Natural killer cell (primary cell): ENCODE data around the gene RNF222. TPM values are rescaled to one million over a fixed set of nuclear protein-coding genes. Genes with fewer than 3 reads are reported as not detected.
"Not testable (repeated sequence)": the region's sequence is repeated elsewhere in the genome, so short reads cannot be mapped to it uniquely, and the experiment has no call there.

Experiments used
- ATAC-seq, 3 donors: fragments of 150-1000 bp in 2 of 3; fragments of 200-7000 bp in 1 of 3; cut with Tn5 transposase; 1 replicate in 1 of 3; 2 replicates in 2 of 3; pipeline ENCODE4 v1.10.0; 2021; ENCODE audit warnings: mild to moderate bottlenecking in 2 of 3, moderate library complexity in 2 of 3
- DNase-seq, 2 donors: peaks; one replicate each; pipeline versions ENCODE4 v3.0.0 to v3.0.0-alpha.2; 2013 to 2021; ENCODE audit warnings: mixed read lengths in 1 of 2
- H3K27ac ChIP-seq: one replicate; pipeline ENCODE4 v1.5.1; 2013; ENCODE audit warnings: mild to moderate bottlenecking, low read length
- H3K27me3 ChIP-seq: one replicate; pipeline ENCODE4 v1.6.1; 2013; ENCODE audit warnings: low read length; ENCODE audit not compliant: control insufficient read depth, insufficient read depth
- H3K36me3 ChIP-seq: one replicate; pipeline ENCODE4 v1.6.1; 2013; ENCODE audit warnings: low read length; ENCODE audit not compliant: control insufficient read depth, insufficient read depth
- H3K4me1 ChIP-seq: one replicate; pipeline ENCODE4 v1.6.1; 2013; ENCODE audit warnings: low read length; ENCODE audit not compliant: control insufficient read depth, insufficient read depth
- H3K4me3 ChIP-seq: one replicate; pipeline ENCODE4 v1.5.1; 2013; ENCODE audit warnings: low read length
- H3K9me3 ChIP-seq: one replicate; pipeline ENCODE4 v1.6.1; 2013; ENCODE audit warnings: low read length; ENCODE audit not compliant: control insufficient read depth, insufficient read depth
- H3K27ac Mint-ChIP-seq, 2 donors: one replicate each; pipeline ENCODE4 v1.8.0; 2022; ENCODE audit warnings: mild to moderate bottlenecking in 2 of 2, mixed read lengths in 2 of 2, moderate library complexity in 1 of 2
- H3K27me3 Mint-ChIP-seq, 2 donors: one replicate each; pipeline ENCODE4 v1.8.0; 2022; ENCODE audit warnings: low read depth in 2 of 2, mixed read lengths in 2 of 2
- H3K36me3 Mint-ChIP-seq: one replicate; pipeline ENCODE4 v1.8.0; 2022; ENCODE audit warnings: mixed read lengths
- H3K4me1 Mint-ChIP-seq, 2 donors: one replicate each; pipeline ENCODE4 v1.8.0; 2022; ENCODE audit warnings: mixed read lengths in 2 of 2
- H3K4me3 Mint-ChIP-seq: one replicate; pipeline ENCODE4 v1.8.0; 2022; ENCODE audit warnings: mild to moderate bottlenecking, moderate library complexity, mixed read lengths
- H3K9me3 Mint-ChIP-seq, 2 donors: one replicate each; pipeline ENCODE4 v1.8.0; 2022; ENCODE audit warnings: mixed read lengths in 2 of 2
- WGBS: methylation state at CpG from one replicate; pipeline ENCODE4 v1.1.7; 2013; ENCODE audit warnings: missing lambda C conversion rate; ENCODE audit not compliant: insufficient coverage; 5-methylcytosine and 5-hydroxymethylcytosine counted together
- intact Hi-C: fragments of 100-400 bp; cut with micrococcal nuclease; formaldehyde crosslinking; loops from one replicate; pipeline ENCODE4 v1.14.2; 2022
- total RNA-seq, 4 donors: library from RNA; stranded (reverse); fragments of 120-200 nt in 1 of 4; gene quantifications; one replicate each; pipeline versions ENCODE4 v1.2.3 to v1.2.4, GENCODE V29; 2013 to 2022
- TF ChIP-seq, protein P1 (sequence below): fragments of 200-600 bp; IDR thresholded peaks from one replicate; pipeline ENCODE4 v1.8.0; 2022; ENCODE audit warnings: antibody characterized with exemption

Gene RNF222
- total RNA-seq, 3 donors from 2014 or later (not counting 1 experiment from before 2014, with no cell fraction given) = 0.35 to 1.1 (median 0.52) TPM

DNA sequence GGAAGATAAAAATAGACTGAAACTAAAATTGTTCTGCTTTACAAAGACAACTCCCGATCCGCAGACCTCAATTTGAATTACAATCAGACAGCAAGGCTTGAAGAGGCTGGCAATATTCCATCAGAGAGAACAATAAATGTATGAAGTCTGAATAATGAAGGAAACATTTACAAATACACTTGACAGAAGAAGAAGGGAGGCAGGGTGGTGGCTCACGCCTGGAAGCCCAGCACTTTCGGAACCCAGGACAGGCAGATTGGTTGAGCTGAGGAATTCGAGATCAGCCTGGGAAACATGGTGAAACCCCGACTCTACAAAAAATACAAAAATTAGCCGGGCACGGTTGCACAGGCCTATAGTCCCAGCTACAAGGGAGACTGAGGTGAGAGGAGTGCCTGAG lies 43.4 kb downstream of the RNF222 start:
- Histone ChIP-seq H3K27me3 (no peaks in the 10 kb centered on the region), H3K4me1 (no peaks in the 10 kb centered on the region), H3K36me3 (no peaks in the 10 kb centered on the region), H3K9me3 (no peaks in the 10 kb centered on the region), H3K4me3 (no peak overlapping the region), H3K27ac (no peak overlapping the region)
- no peaks in the 10 kb centered on the region for H3K9me3 Mint-ChIP-seq
- no peak overlapping the region for H3K27ac Mint-ChIP-seq
- TF ChIP-seq, protein P1, sequence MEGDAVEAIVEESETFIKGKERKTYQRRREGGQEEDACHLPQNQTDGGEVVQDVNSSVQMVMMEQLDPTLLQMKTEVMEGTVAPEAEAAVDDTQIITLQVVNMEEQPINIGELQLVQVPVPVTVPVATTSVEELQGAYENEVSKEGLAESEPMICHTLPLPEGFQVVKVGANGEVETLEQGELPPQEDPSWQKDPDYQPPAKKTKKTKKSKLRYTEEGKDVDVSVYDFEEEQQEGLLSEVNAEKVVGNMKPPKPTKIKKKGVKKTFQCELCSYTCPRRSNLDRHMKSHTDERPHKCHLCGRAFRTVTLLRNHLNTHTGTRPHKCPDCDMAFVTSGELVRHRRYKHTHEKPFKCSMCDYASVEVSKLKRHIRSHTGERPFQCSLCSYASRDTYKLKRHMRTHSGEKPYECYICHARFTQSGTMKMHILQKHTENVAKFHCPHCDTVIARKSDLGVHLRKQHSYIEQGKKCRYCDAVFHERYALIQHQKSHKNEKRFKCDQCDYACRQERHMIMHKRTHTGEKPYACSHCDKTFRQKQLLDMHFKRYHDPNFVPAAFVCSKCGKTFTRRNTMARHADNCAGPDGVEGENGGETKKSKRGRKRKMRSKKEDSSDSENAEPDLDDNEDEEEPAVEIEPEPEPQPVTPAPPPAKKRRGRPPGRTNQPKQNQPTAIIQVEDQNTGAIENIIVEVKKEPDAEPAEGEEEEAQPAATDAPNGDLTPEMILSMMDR = no peak
- H3K4me3 Mint-ChIP-seq = no peak overlapping the region
- ATAC-seq = no peak
- intact Hi-C loops = no loop called here
- H3K27me3 Mint-ChIP-seq = peaks cover 0 to 3% of the 10 kb centered on the region in 2 donors
- WGBS = 72% methylated on average over 7 of the region's 8 CpGs
- no peak for DNase-seq
- no peaks in the 10 kb centered on the region for H3K4me1 Mint-ChIP-seq
- no peaks in the 10 kb centered on the region for H3K36me3 Mint-ChIP-seq

DNA sequence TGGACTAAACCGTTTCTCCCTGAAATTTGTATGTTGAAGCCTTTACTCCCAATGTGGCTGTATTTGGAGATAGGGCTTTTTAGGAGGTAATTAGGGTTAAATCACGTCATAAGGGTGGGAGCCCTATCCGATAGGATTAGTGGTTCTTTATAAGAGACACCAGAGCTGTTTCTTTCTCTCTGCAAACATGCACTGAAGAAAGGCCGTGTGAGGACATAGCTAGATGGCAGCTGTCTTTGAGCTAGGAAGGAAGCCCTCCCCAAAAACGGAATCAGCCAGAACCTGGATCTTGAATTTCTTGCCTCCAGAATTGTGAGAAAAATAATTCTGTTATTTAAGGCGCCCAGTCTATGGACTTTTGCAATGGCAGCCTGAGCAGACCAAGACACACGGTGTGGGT lies 43.9 kb downstream of the RNF222 start:
- Histone ChIP-seq H3K27ac (no peak overlapping the region), H3K4me3 (no peak overlapping the region), H3K36me3 (no peaks in the 10 kb centered on the region), H3K27me3 (no peaks in the 10 kb centered on the region), H3K4me1 (no peaks in the 10 kb centered on the region), H3K9me3 (no peaks in the 10 kb centered on the region)
- no peak overlapping the region for H3K4me3 Mint-ChIP-seq
- DNase-seq = no peak
- no peaks in the 10 kb centered on the region for H3K9me3 Mint-ChIP-seq
- H3K27me3 Mint-ChIP-seq = peaks cover 0 to 3% of the 10 kb centered on the region in 2 donors
- H3K4me1 Mint-ChIP-seq = no peaks in the 10 kb centered on the region
- no peak for ATAC-seq
- intact Hi-C loops = no loop called here
- H3K36me3 Mint-ChIP-seq = no peaks in the 10 kb centered on the region
- WGBS = 78% methylated on average over 7 of the region's 7 CpGs
- TF ChIP-seq, protein P1 = no peak
- no peak overlapping the region for H3K27ac Mint-ChIP-seq

DNA sequence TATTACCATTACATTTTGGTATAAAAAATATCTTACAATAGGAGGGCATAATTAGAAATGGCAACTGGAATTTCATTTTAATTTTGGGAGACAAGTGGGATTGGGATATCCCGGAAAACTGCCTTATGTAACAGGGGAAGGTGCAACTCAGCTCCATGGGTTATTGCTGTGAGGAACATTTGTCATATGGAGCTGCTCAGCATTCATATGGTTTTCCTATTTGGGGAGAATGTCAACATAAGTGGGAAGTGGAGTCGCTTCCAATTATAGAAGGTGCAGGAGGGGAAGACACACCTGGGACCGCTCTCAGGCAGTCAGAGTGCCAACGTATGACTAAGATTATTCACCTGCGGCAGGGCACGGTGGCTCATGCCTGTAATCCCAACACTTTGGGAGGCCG lies 47.3 kb downstream of the RNF222 start:
- Histone ChIP-seq H3K9me3 (no peaks in the 10 kb centered on the region), H3K36me3 (no peaks in the 10 kb centered on the region), H3K4me1 (no peaks in the 10 kb centered on the region), H3K4me3 (no peak overlapping the region), H3K27ac (no peak overlapping the region), H3K27me3 (peaks cover 2% of the 10 kb centered on the region)
- TF ChIP-seq, protein P1 = no peak
- H3K27ac Mint-ChIP-seq = no peak overlapping the region
- no peak overlapping the region for H3K4me3 Mint-ChIP-seq
- H3K4me1 Mint-ChIP-seq = no peaks in the 10 kb centered on the region
- 89% methylated on average over 7 of the region's 7 CpGs for WGBS
- H3K9me3 Mint-ChIP-seq = no peaks in the 10 kb centered on the region
- H3K27me3 Mint-ChIP-seq = peaks cover 10 to 12% of the 10 kb centered on the region in 2 donors
- intact Hi-C loops = no loop called here
- ATAC-seq = no peak
- H3K36me3 Mint-ChIP-seq = no peaks in the 10 kb centered on the region
- DNase-seq = no peak

DNA sequence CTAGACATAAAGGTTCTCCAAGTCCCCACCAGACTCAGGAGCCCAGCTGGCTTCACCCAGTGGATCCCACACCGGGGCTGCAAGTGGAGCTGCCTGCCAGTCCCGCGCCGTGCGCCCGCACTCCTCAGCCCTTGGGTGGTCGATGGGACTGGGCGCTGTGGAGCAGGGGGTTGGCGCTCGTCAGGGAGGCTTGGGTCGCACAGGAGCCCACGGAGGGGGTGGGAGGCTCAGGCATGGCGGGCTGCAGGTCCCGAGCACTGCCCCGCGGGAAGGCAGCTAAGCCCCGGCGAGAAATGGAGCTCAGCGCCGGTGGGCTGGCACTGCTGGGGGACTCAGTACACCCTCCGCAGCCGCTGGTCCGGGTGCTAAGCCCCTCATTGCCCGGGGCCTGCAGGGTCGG lies 50.6 kb downstream of the RNF222 start:
- H3K36me3 Mint-ChIP-seq, H3K9me3 ChIP-seq, H3K4me3 Mint-ChIP-seq, H3K4me1 ChIP-seq, H3K27ac ChIP-seq, H3K36me3 ChIP-seq, H3K4me3 ChIP-seq, ATAC-seq, DNase-seq, H3K27ac Mint-ChIP-seq, H3K27me3 ChIP-seq, H3K4me1 Mint-ChIP-seq, H3K9me3 Mint-ChIP-seq, intact Hi-C loops: not testable (repeated sequence)
- peaks cover 10 to 12% of the 10 kb centered on the region in 2 donors for H3K27me3 Mint-ChIP-seq
- WGBS = 62% methylated on average over 23 of the region's 25 CpGs
